ENCODE measurements around the gene WFDC12.
"Not testable (repeated sequence)": the region's sequence is repeated elsewhere in the genome, so short reads cannot be mapped to it uniquely, and the experiment has no call there.

The WFDC12 gene

GRCh38 chr20:45124365-45124764, at the start of gene WFDC12:
Gene WFDC12 (minus strand): TSS chr20:45124465. CDS start chr20:45124447, 18 bp downstream.
- DNase-seq: no peak

- DNase-seq: no peak
Measured at GRCh38 chr20:45173522-45173921, 49.3 kb upstream of the WFDC12 start.

GRCh38 chr20:45164906-45165305, 40.6 kb upstream of the WFDC12 start:
- DNase-seq: no peak

- DNase-seq: no peak
Measured at GRCh38 chr20:45163083-45163803, 39.0 kb upstream of the WFDC12 start.

- DNase-seq: no peak
Measured at GRCh38 chr20:45157962-45158361, 33.7 kb upstream of the WFDC12 start.

- no peak for DNase-seq
Measured at GRCh38 chr20:45156713-45157112, 32.4 kb upstream of the WFDC12 start.

- DNase-seq: not testable (repeated sequence)
Measured at GRCh38 chr20:45154794-45155193, 30.5 kb upstream of the WFDC12 start.

- DNase-seq: no peak
Measured at GRCh38 chr20:45154183-45154582, 29.9 kb upstream of the WFDC12 start.

- no peak for DNase-seq
Measured at GRCh38 chr20:45153752-45154151, 29.5 kb upstream of the WFDC12 start.

- DNase-seq: no peak
Measured at GRCh38 chr20:45153147-45153546, 28.9 kb upstream of the WFDC12 start.

- no peak for DNase-seq
Measured at GRCh38 chr20:45152405-45152804, 28.1 kb upstream of the WFDC12 start.

- no peak for DNase-seq
Measured at GRCh38 chr20:45149062-45149461, 24.8 kb upstream of the WFDC12 start.

GRCh38 chr20:45140836-45141235, 16.6 kb upstream of the WFDC12 start:
- no peak for DNase-seq

- not testable (repeated sequence) for DNase-seq
Measured at GRCh38 chr20:45139733-45140375, 15.6 kb upstream of the WFDC12 start.

- DNase-seq: peak; percentile 62
Measured at GRCh38 chr20:45138561-45139300, 14.5 kb upstream of the WFDC12 start.

- no peak for DNase-seq
Measured at GRCh38 chr20:45136911-45137310, 12.6 kb upstream of the WFDC12 start.

- DNase-seq: no peak
Measured at GRCh38 chr20:45128099-45128498, 3.8 kb upstream of the WFDC12 start.

GRCh38 chr20:45121388-45121787, 2.9 kb downstream of the WFDC12 start:
- no peak for DNase-seq

GRCh38 chr20:45119556-45120266, 4.6 kb downstream of the WFDC12 start:
- DNase-seq: no peak

- no peak for DNase-seq
Measured at GRCh38 chr20:45118028-45118427, 6.2 kb downstream of the WFDC12 start.

GRCh38 chr20:45117581-45117980, 6.7 kb downstream of the WFDC12 start:
- DNase-seq: no peak

- DNase-seq: no peak
Measured at GRCh38 chr20:45115829-45116228, 8.4 kb downstream of the WFDC12 start.

GRCh38 chr20:45115386-45115774, 8.9 kb downstream of the WFDC12 start:
- DNase-seq: no peak
